PFSK-1 (cell line): ENCODE results near the gene KRABD2.

Experiments
- FOXP2 ChIP-seq: optimal IDR thresholded peaks from 2 replicates; pipeline ENCODE3; 2011; ENCODE audit warnings: borderline replicate concordance, control low read depth, inconsistent platforms; ENCODE audit not compliant: insufficient read depth; ENCODE audit errors: extremely low read length, extremely low read depth
- POLR2AphosphoS5 ChIP-seq: IDR thresholded peaks from 2 replicates; pipeline ENCODE4 v1.6.1; 2012; ENCODE audit warnings: low read depth, mild to moderate bottlenecking, control low read depth, low read length, moderate library complexity
- REST ChIP-seq, 2 experiments: IDR thresholded peaks; 2 replicates each; pipeline versions ENCODE4 v1.6.1 to v1.8.0; 2011 to 2012; ENCODE audit warnings: low read depth in 2 of 2, low read length in 2 of 2, control low read depth in 1 of 2, inconsistent platforms in 1 of 2, mild to moderate bottlenecking in 1 of 2, moderate library complexity in 1 of 2; ENCODE audit not compliant: insufficient read depth in 1 of 2
- SIN3A ChIP-seq: IDR thresholded peaks from 2 replicates; pipeline ENCODE4 v1.6.1; 2012; ENCODE audit warnings: mild to moderate bottlenecking, low read length, moderate library complexity, borderline replicate concordance; ENCODE audit not compliant: insufficient read depth
- TAF1 ChIP-seq: IDR thresholded peaks from 2 replicates; pipeline ENCODE4 v1.6.1; 2012; ENCODE audit warnings: low read length, control low read depth, borderline replicate concordance; ENCODE audit not compliant: insufficient read depth

Gene KRABD2

GRCh38 chr17:8345052-8345690, 31.3 kb downstream of the KRABD2 start:
- no peak for TF ChIP-seq SIN3A
- no peak for TF ChIP-seq POLR2AphosphoS5
- no peak for TF ChIP-seq FOXP2
- no peak for TF ChIP-seq TAF1
- TF ChIP-seq REST (IDR thresholded peaks at IDR 0.05; ENCODE audit: insufficient read depth in 1 of 2, low read depth in 2 of 2, low read length in 2 of 2): no peak

GRCh38 chr17:8341456-8341855, 35.0 kb downstream of the KRABD2 start:
- TF ChIP-seq SIN3A (no peak), REST (IDR thresholded peaks at IDR 0.05; ENCODE audit: insufficient read depth in 1 of 2, low read depth in 2 of 2, low read length in 2 of 2) (no peak)

GRCh38 chr17:8339540-8339939, 37.0 kb downstream of the KRABD2 start, which contains the start of gene ODF4:
Gene ODF4 (plus strand): TSS chr17:8339840. CDS start chr17:8340052, 212 bp downstream.
- TF ChIP-seq TAF1 (no peak), SIN3A (no peak), FOXP2 (no peak), POLR2AphosphoS5 (no peak), REST (IDR thresholded peaks at IDR 0.05; ENCODE audit: insufficient read depth in 1 of 2, low read depth in 2 of 2, low read length in 2 of 2) (no peak)

GRCh38 chr17:8338753-8339140, 37.8 kb downstream of the KRABD2 start:
- TF ChIP-seq TAF1: no peak
- no peak for TF ChIP-seq SIN3A
- TF ChIP-seq POLR2AphosphoS5: no peak

GRCh38 chr17:8337802-8338752, 38.4 kb downstream of the KRABD2 start:
- no peak for TF ChIP-seq REST (IDR thresholded peaks at IDR 0.05; ENCODE audit: insufficient read depth in 1 of 2, low read depth in 2 of 2, low read length in 2 of 2)
- TF ChIP-seq TAF1: no peak
- TF ChIP-seq SIN3A: no peak
- TF ChIP-seq FOXP2: no peak
- no peak for TF ChIP-seq POLR2AphosphoS5
